Stimulated activated naive CD4-positive, alpha-beta T cell (primary cell): ENCODE measurements around the gene LRRC36.

Source experiments
- DNase-seq, 6 experiments: peaks; one replicate each; lab custom pipeline; 2025; lab: John Stamatoyannopoulos, UW

The LRRC36 gene

DNA sequence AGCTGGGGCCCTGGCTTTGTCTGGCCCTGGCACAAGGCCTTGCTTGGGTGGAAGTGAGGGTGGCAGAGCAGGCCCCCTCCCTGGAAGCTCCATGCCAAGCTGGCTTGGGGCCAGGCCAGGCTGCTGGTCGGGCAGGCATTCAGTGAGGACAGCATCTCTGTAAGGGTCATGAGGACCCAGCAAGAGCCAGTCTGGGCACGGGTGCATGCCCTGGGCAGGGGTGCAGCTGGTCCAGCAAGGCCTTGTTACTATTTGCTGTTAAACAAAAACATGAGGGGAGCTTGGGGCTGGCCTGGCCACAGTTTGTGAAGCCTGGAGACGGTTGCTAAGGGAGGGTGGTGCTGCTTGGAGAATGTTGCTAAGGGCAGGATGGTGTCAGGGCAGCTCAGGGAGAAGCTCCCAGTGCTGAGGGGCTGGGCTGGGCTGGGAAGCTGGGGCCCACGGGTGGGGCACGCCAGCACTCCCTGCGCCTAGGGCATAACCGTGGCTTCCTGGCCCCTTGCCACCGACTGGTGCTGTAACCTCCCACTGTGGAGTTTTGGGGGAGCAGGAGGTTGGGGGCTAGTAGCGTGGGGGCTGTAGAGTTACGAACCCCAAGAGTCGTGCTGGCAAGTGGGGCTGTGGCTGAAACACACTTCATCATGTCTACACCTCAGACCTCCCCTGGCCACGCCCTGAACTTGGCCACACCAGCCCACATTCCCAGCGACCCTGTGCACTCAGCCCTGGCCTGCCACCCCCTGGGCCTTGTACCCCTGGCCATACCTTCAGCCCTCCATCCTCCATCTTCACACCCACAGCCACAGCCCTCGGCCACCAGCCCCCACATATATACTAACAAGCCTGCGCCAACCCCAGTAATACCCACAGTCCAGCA lies 65.0 kb downstream of the LRRC36 start:
- no peak for DNase-seq

GRCh38 chr16:67392301-67393059 lies 65.9 kb downstream of the LRRC36 start:
- DNase-seq, result no peak

GRCh38 chr16:67393111-67393787 lies 66.6 kb downstream of the LRRC36 start, which contains the start of gene TPPP3:
Gene TPPP3 (minus strand): TSS chr16:67393498. CDS start chr16:67391111, 2,387 bp downstream.
- DNase-seq, result peak in 4 of 6 experiments; percentile 9 to 25 (median 20)

- peak in 1 of 6 experiments; percentile 25 for DNase-seq
Measured at GRCh38 chr16:67393788-67394154, 67.2 kb downstream of the LRRC36 start.

- peak in 1 of 6 experiments; percentile 8 for DNase-seq
Measured at GRCh38 chr16:67394155-67395104, 67.8 kb downstream of the LRRC36 start.

- no peak for DNase-seq
Measured at GRCh38 chr16:67395105-67395457, 68.5 kb downstream of the LRRC36 start.

DNA sequence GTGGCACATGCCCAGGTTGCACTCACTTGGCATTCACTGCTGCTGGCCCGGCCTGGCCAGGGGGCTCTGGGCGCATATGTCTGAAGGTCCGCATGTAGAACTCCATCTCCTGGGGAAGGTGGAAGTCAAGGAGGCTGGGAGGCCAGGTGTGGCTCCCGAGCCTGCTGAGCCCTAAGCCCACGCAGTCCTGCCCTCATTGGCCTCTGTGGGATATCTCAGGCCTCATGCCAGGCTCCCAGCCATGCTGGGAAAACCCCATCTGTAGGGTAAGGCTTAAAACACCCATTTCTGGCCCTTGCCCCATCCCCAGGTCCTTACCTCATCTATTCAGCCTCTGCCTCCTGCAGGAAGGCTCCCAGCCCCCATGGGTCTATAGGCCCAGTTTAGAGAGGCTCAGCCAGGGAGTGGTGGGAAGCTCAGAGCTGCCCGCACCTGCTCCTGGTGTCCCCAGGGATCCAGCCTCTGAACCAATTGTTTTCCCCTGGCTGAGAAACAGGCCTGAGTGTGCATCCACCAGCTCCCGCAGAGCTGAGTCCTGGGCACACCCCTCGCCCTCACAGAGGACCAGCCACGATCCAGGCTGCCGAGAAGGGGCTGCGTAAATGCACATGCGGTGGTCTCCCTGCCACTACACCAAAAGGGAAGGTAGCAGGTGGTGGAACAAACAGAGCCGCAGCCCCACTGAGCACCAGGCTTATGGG lies 69.0 kb downstream of the LRRC36 start:
- no peak for DNase-seq

GRCh38 chr16:67396159-67397035 lies 69.8 kb downstream of the LRRC36 start:
- DNase-seq, result no peak

DNA sequence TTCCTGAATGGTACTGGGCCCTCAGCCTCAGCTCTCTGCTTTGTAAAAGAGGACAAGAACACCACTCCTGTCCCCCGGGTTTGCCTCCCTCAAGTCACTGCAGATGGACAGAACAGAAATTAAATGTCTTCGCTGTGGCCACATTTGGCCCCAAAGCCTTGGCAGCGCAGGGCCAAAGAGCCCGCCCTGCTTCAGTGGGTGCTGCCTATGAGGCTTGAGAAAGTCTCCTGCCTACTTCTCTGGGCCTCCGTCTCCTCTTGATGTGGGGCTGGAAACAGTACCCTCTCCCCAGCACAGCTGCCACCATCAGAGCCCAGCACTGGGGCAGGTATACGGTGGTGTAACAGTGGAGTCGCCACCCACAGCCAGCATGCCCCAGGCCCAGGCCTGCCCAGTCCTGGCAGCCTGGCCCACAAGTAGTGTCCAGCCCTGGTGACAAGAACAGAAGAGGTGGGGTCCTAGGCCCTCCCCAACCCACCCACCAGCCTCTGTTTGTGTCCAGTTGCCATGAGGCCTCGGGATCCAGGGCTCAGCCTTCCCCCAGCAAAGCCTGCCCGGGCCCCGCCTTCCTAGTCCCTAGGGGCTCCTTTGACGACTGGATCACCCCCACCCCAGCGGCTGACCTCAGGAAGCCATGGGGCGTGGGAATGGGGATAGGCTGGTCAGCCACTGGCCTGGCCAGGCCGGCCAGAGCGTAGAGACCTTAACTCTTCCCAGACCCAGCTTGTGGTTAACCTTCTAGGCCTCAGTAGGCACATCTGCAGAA lies 70.6 kb downstream of the LRRC36 start:
- DNase-seq, result no peak

DNA sequence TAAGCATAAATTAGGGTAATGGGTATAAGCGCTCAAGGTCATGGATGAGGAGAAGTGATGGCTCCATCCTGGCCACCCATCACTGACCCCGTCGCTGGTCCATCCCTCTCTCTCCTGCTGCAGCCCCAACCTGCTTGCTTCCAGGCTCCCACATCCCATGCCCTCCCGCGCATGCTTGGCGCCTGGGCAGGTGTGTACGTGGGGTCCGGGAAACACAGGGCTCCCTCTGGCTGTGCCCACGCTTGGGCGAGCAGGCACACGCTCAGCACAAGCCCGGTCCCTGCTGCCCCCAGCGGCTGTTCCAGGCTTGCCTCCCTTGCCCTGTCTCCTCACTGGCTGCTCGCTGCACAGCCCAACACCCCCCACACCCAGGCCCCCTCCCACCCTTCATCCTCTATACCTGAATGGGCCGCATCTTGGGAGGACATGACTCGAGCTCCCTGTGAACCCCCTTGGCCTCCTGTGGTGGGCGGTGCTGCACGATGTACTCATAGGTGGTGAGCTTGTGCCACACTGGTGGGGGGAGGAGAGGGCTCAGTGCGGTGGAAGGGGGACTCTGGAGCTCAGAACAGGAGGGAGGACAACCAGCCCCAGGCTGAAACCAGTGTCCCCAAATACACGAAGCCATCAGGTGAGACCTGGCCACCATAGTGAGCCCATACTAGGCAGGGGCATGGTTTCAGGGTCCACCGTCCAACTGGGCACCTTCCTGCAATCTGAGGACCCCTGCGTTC lies 71.4 kb downstream of the LRRC36 start:
- no peak for DNase-seq

- DNase-seq, result no peak
Measured at GRCh38 chr16:67398546-67399217, 72.1 kb downstream of the LRRC36 start.

GRCh38 chr16:67399218-67399733 lies 72.7 kb downstream of the LRRC36 start:
- DNase-seq, result peak in 3 of 6 experiments; percentile 8 to 32 (median 23)

GRCh38 chr16:67399749-67400704 lies 73.4 kb downstream of the LRRC36 start:
- DNase-seq, result no peak

DNA sequence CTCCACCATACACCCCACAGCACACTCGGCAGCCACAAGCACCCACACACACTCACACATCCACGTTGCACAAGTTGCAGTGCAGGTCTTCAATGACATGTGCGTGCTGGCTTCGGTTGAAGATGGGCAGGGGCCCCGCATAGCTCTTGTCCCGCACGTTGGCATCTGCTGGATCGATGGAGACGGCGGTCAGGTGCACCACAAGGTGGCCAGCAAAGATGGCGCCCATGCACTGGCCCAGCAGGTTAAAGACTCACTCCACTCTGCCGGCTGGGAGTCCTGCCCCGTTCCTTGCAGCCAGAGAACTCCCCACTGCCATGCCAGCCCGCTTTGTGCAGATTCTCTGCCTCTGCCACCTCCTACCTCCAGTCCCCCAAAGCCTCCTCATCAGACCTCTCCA lies 74.3 kb downstream of the LRRC36 start:
- DNase-seq, result no peak

GRCh38 chr16:67403976-67404555 lies 77.5 kb downstream of the LRRC36 start:
- no peak for DNase-seq

- DNase-seq, result no peak
Measured at GRCh38 chr16:67404740-67405226, 78.2 kb downstream of the LRRC36 start.
